T-helper 17 cell (primary cell): ENCODE data around the gene PCAT6. TPM values are rescaled to one million over a fixed set of nuclear protein-coding genes. Genes with fewer than 3 reads are reported as not detected.
"Not testable (repeated sequence)": the region's sequence is repeated elsewhere in the genome, so short reads cannot be mapped to it uniquely, and the experiment has no call there.

ENCODE experiments used
- ATAC-seq: fragments of 150-1000 bp; cut with Tn5 transposase; 2 replicates; pipeline ENCODE4 v1.10.0; 2021; ENCODE audit warnings: mild to moderate bottlenecking, moderate library complexity
- DNase-seq, 3 donors: peaks; one replicate each; pipeline versions ENCODE4 v3.0.0 to v3.0.0-alpha.2; 2020 to 2021
- H3K9me3 ChIP-seq: one replicate; pipeline ENCODE4 v1.7.0; 2013; ENCODE audit warnings: low read length, mild to moderate bottlenecking; ENCODE audit not compliant: control insufficient read depth, poor library complexity, severe bottlenecking
- H3K27ac Mint-ChIP-seq: one replicate; pipeline ENCODE4 v1.8.0; 2022; ENCODE audit warnings: mild to moderate bottlenecking, moderate library complexity, mixed read lengths
- H3K27me3 Mint-ChIP-seq: one replicate; pipeline ENCODE4 v1.8.0; 2022; ENCODE audit warnings: mixed read lengths
- H3K36me3 Mint-ChIP-seq: one replicate; pipeline ENCODE4 v1.8.0; 2022; ENCODE audit warnings: low read depth, mixed read lengths
- H3K4me1 Mint-ChIP-seq: one replicate; pipeline ENCODE4 v1.8.0; 2022; ENCODE audit warnings: mild to moderate bottlenecking, mixed read lengths
- H3K4me3 Mint-ChIP-seq: one replicate; pipeline ENCODE4 v1.8.0; 2022; ENCODE audit warnings: mild to moderate bottlenecking, moderate library complexity, mixed read lengths
- total RNA-seq, 4 donors: library from RNA in 2 of 4; stranded (reverse) in 2 of 4; gene quantifications; one replicate each; pipeline ENCODE4 v1.2.3 and lab custom pipeline; 2022 to 2026

The PCAT6 gene
- under 1 TPM in 1 of 2 donors, not detected in 1; 0.97 TPM for total RNA-seq
- total RNA-seq (lab: John Stamatoyannopoulos, UW): 0 to 0.15 reads per million in 2 donors

- peaks cover 4% of the 10 kb centered on the region for H3K27me3 Mint-ChIP-seq
- ATAC-seq: peak; percentile 82
- no peaks in the 10 kb centered on the region for H3K9me3 ChIP-seq
- peak within 1 kb of the TSS; percentile 80 for H3K27ac Mint-ChIP-seq
- peaks cover 4% of the 10 kb centered on the region for H3K36me3 Mint-ChIP-seq
- peak; percentile 75 to 78 (median 77) for DNase-seq
- peaks cover 33% of the 10 kb centered on the region for H3K4me1 Mint-ChIP-seq
- peak within 1 kb of the TSS; percentile 96 for H3K4me3 Mint-ChIP-seq
Measured at GRCh38 chr1:202810615-202811295, at the start of gene PCAT6. TSS of gene PCAT6 (plus strand) at chr1:202810954.

DNA sequence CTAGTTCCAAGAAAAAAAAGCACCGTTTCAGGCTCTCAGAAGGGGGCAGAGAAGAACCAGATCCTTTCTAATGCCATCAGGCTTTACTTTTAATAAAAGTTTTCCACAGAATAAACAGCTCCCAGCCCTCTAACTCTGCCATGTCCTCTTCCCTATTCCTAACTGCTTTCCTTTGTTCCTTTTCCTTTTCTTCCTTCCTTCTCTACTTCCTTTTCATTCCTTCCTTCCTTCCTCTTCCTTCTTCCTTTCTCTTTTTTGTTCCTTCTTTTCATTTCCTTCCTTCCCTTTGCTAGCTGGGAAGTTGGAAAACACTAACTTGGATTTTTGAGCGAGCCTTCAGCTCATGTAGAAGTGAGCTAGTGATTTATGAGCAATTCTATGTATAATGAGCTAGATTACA lies 48.7 kb upstream of the PCAT6 start:
- no peak for DNase-seq
- H3K27me3 Mint-ChIP-seq: no peaks in the 10 kb centered on the region

DNA sequence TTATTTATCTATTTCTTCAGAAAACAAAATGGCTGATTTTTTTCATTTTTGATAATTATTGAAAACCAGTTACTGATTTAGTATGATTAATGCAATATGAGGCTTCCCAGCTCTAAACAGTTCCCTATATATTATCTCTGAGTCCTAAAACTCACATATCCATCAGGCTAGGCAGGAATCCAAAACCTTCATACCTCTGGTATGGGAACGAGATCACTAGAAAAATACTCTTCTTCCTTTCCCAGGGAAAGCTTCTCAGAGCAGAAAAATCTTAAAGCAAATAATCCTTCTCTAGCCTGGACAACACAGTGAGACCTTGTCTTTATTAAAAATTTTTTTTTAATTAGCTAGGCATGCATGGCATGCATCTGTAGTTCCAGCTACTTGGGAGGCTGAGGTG lies 45.0 kb upstream of the PCAT6 start:
- no peaks in the 10 kb centered on the region for H3K9me3 ChIP-seq
- no peak overlapping the region for H3K4me3 Mint-ChIP-seq
- DNase-seq (no peak), ATAC-seq (no peak)
- H3K36me3 Mint-ChIP-seq: peaks cover 5% of the 10 kb centered on the region
- H3K4me1 Mint-ChIP-seq: peaks cover 4% of the 10 kb centered on the region
- H3K27ac Mint-ChIP-seq: no peak overlapping the region
- H3K27me3 Mint-ChIP-seq: no peaks in the 10 kb centered on the region

More for the DNA sequence above, 48.7 kb upstream of the PCAT6 start:
- Mint-ChIP-seq H3K4me1 (peaks cover 4% of the 10 kb centered on the region), H3K27ac (peak overlapping the region; percentile 67), H3K36me3 (peaks cover 5% of the 10 kb centered on the region), H3K4me3 (no peak overlapping the region)
- no peaks in the 10 kb centered on the region for H3K9me3 ChIP-seq
- no peak for ATAC-seq

DNA sequence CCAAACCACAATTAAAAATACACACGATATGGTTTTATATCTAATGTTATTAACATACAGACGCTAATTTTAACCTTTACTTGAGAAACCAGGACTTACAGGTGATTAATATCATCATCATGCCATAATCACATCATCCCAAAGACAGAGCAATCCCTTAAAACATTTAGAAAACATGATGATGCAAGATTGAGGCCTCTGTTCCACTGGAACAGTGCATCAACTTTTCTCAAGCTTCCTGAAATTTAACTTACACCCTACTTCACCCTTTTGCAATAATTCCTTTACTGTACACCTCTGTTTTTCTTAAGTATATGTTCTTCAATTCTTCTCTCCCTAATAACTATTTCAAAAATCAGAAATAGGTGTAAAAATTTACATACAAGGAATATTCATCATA lies 40.6 kb upstream of the PCAT6 start:
- Mint-ChIP-seq H3K36me3 (no peaks in the 10 kb centered on the region), H3K4me3 (no peak overlapping the region), H3K4me1 (no peaks in the 10 kb centered on the region), H3K27me3 (no peaks in the 10 kb centered on the region), H3K27ac (no peak overlapping the region)
- no peak for DNase-seq
- no peaks in the 10 kb centered on the region for H3K9me3 ChIP-seq
- no peak for ATAC-seq

- no peak for ATAC-seq
- no peak overlapping the region for H3K27ac Mint-ChIP-seq
Measured at GRCh38 chr1:202781180-202781579, 29.6 kb upstream of the PCAT6 start.

DNA sequence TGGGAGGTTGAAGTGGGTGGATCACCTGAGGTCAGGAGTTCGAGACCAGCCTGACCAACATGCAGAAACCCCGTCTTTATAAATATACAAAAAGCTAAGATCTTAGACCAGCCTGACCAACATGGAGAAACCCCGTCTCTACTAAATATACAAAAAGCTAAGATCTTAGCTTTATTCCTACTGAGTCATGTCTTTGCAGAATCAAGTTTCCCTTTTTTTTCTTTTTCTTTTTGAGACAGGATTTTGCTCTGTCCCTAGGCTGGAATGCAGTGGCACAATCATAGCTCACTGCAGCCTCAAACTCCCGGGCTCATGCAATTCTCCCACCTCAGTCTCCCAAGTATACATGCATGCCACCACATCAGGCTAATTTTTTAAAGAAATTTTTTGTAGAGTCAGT lies 23.9 kb upstream of the PCAT6 start:
- DNase-seq (no peak), ATAC-seq (no peak)
- no peaks in the 10 kb centered on the region for H3K9me3 ChIP-seq
- Mint-ChIP-seq H3K27me3 (no peaks in the 10 kb centered on the region), H3K36me3 (no peaks in the 10 kb centered on the region), H3K27ac (no peak overlapping the region), H3K4me1 (peaks cover 12% of the 10 kb centered on the region), H3K4me3 (no peak overlapping the region)

More at GRCh38 chr1:202781180-202781579, 29.6 kb upstream of the PCAT6 start:
- DNase-seq: no peak
- Mint-ChIP-seq H3K4me3 (no peak overlapping the region), H3K4me1 (peaks cover 6% of the 10 kb centered on the region), H3K27me3 (no peaks in the 10 kb centered on the region), H3K36me3 (no peaks in the 10 kb centered on the region)
- no peaks in the 10 kb centered on the region for H3K9me3 ChIP-seq

- H3K4me1 Mint-ChIP-seq: peaks cover 15% of the 10 kb centered on the region
- no peak overlapping the region for H3K27ac Mint-ChIP-seq
- DNase-seq: no peak
- H3K4me3 Mint-ChIP-seq: no peak overlapping the region
- H3K27me3 Mint-ChIP-seq: no peaks in the 10 kb centered on the region
- no peaks in the 10 kb centered on the region for H3K36me3 Mint-ChIP-seq
- no peaks in the 10 kb centered on the region for H3K9me3 ChIP-seq
- no peak for ATAC-seq
Measured at GRCh38 chr1:202788800-202789199, 22.0 kb upstream of the PCAT6 start.

- Mint-ChIP-seq H3K4me1 (peaks cover 13% of the 10 kb centered on the region), H3K27ac (no peak overlapping the region), H3K36me3 (no peaks in the 10 kb centered on the region), H3K27me3 (no peaks in the 10 kb centered on the region), H3K4me3 (no peak overlapping the region)
- H3K9me3 ChIP-seq: no peaks in the 10 kb centered on the region
- no peak for ATAC-seq
- no peak for DNase-seq
Measured at GRCh38 chr1:202791077-202791747, 19.5 kb upstream of the PCAT6 start.

DNA sequence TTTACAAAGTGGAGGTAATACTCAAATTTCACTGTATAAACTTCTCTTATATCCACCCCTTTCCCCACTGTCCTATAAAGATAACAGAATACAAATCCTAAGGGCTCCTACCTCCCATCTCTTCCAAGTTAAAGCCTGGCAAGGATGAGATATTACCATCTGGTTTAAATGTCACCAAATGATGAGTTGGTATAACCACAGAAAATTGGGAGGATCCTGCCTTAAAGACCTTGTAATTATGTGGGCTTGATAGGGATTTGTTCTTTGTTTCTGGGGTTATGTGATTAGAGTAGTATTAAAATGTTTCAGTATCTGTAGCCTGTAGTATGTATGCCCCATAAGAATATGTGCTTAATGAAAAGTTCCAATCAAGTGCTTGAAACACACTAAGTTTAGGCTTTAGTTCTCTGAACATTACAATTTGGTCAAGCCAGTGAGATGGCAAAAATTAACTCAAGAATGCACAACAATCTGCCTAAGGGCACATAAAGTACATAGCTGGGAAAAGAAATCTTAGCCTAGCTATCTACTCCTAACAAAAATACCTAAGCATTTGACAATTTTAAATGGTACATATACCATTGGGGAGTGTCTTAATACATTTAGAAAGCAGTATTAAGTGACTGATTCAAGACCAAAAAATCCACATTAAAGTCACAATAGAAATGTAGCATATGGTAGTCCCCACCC lies 16.6 kb upstream of the PCAT6 start:
- H3K9me3 ChIP-seq: no peaks in the 10 kb centered on the region
- H3K27me3 Mint-ChIP-seq: no peaks in the 10 kb centered on the region
- H3K4me1 Mint-ChIP-seq: peaks cover 26% of the 10 kb centered on the region
- H3K36me3 Mint-ChIP-seq: no peaks in the 10 kb centered on the region
- no peak overlapping the region for H3K27ac Mint-ChIP-seq
- no peak overlapping the region for H3K4me3 Mint-ChIP-seq
- DNase-seq (no peak), ATAC-seq (no peak)

DNA sequence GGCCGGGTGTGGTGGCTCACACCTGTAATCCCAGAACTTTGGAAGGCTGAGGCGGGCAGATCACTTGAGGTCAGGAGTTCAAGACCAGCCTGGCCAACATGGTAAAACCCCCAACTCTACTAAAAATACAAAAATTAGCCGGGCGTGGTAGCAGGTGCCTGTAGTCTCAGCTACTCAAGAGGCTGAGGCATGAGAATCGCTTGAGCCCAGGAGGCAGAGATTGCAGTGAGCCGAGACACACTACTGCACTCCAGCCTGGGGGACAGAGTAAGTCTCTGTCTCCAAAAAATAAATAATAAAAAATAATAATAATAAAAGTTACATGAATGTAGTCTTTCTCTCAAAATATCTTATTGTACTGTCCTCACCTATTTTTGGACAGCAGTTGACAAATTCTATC lies 15.8 kb upstream of the PCAT6 start:
- H3K4me3 Mint-ChIP-seq, ATAC-seq, H3K27ac Mint-ChIP-seq, H3K27me3 Mint-ChIP-seq, H3K9me3 ChIP-seq, DNase-seq, H3K36me3 Mint-ChIP-seq: not testable (repeated sequence)
- peaks cover 24% of the 10 kb centered on the region for H3K4me1 Mint-ChIP-seq

- no peaks in the 10 kb centered on the region for H3K9me3 ChIP-seq
- H3K36me3 Mint-ChIP-seq: no peaks in the 10 kb centered on the region
- no peak overlapping the region for H3K4me3 Mint-ChIP-seq
- H3K27me3 Mint-ChIP-seq: no peaks in the 10 kb centered on the region
- ATAC-seq (no peak), DNase-seq (no peak)
- peak overlapping the region; percentile 27 for H3K27ac Mint-ChIP-seq
- peaks cover 28% of the 10 kb centered on the region for H3K4me1 Mint-ChIP-seq
Measured at GRCh38 chr1:202796670-202797069, 14.1 kb upstream of the PCAT6 start.

- H3K27me3 Mint-ChIP-seq: no peaks in the 10 kb centered on the region
- H3K4me3 Mint-ChIP-seq: no peak overlapping the region
- no peak for ATAC-seq
- no peak for DNase-seq
- no peaks in the 10 kb centered on the region for H3K9me3 ChIP-seq
- H3K27ac Mint-ChIP-seq: no peak overlapping the region
- H3K36me3 Mint-ChIP-seq: no peaks in the 10 kb centered on the region
- peaks cover 28% of the 10 kb centered on the region for H3K4me1 Mint-ChIP-seq
Measured at GRCh38 chr1:202798260-202798659, 12.5 kb upstream of the PCAT6 start.

DNA sequence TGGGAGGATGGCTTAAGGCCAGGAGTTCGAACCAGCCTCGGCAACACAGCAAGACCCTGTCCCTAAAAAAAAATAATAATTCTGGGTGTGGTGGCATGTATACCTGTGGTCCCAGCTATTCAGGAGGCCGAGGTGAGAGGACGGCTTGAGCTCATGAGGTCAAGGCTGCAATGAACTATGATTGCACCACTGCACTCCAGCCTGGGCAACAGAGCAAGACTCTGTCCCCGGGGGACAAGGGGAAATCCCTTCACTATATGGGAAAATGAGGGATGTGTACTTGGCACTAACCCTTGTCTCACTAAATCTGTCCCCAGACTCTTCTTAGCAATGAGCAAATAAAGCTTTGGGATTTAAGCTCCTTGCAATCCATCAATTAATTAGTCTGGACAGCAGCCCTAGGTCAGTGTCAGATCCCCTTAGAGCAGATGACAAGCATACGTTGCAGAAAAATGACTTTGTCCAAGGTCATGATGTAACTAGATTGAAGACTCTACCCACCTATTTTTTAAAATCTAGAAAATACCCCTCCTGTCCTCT lies 11.9 kb upstream of the PCAT6 start:
- H3K36me3 Mint-ChIP-seq: no peaks in the 10 kb centered on the region
- H3K4me1 Mint-ChIP-seq: peaks cover 25% of the 10 kb centered on the region
- no peaks in the 10 kb centered on the region for H3K9me3 ChIP-seq
- no peaks in the 10 kb centered on the region for H3K27me3 Mint-ChIP-seq
- no peak overlapping the region for H3K4me3 Mint-ChIP-seq
- ATAC-seq (no peak), DNase-seq (no peak)
- H3K27ac Mint-ChIP-seq: no peak overlapping the region
